A549 (cell line): ENCODE results near the gene ASB7. TPM values are rescaled to one million over a fixed set of nuclear protein-coding genes. Genes with fewer than 3 reads are reported as not detected.

Experiments
- ATAC-seq, 2 experiments: fragments of 200-7000 bp in 1 of 2; fragments of >200 bp in 1 of 2; cut with Nextera tagmentation in 1 of 2; cut with Tn5 transposase in 1 of 2; 3 replicates each; pipeline versions ENCODE4 v1.8.0 to v1.9.1; 2018 to 2020; ENCODE audit warnings: mild to moderate bottlenecking in 1 of 2, moderate library complexity in 1 of 2
- CTCF ChIA-PET: fragments of 300-600 bp; sonication (Branson Sonifier 250); formaldehyde crosslinking; extraction: SDS; loops from one replicate; lab custom pipeline; 2021; ENCODE audit warnings: antibody characterized with exemption, inconsistent platforms; lab: Yijun Ruan, JAX
- POLR2A ChIA-PET: fragments of 350-600 bp; formaldehyde crosslinking; extraction: SDS; loops from one replicate; lab custom pipeline; 2021; ENCODE audit warnings: antibody characterized with exemption, inconsistent platforms; lab: Yijun Ruan, JAX
- DNase-seq, 2 experiments: peaks; one replicate each; pipeline versions ENCODE4 v3.0.0 to v3.0.0-alpha.2; 2011 to 2016; ENCODE audit warnings: low read depth in 1 of 2, low spot score in 1 of 2
- FAIRE-seq: peaks from 2 replicates; lab custom pipeline; 2011; peaks lifted over from hg19 to GRCh38; lab: Jason Lieb, UNC
- H3K27ac ChIP-seq, 2 experiments: fragments of >200 bp; sonication (Bioruptor Twin); formaldehyde crosslinking; 3 replicates each; pipeline ENCODE4 v1.5.1; 2016 to 2017
- H3K4me1 ChIP-seq: fragments of >200 bp; sonication (Bioruptor Twin); formaldehyde crosslinking; 3 replicates; pipeline ENCODE4 v1.6.1; 2016
- H3K4me2 ChIP-seq: fragments of >200 bp; sonication (Bioruptor Twin); formaldehyde crosslinking; 3 replicates; pipeline ENCODE4 v1.6.1; 2016
- H3K4me3 ChIP-seq: fragments of >200 bp; sonication (Bioruptor Twin); formaldehyde crosslinking; 3 replicates; pipeline ENCODE4 v1.5.1; 2016
- H3K9me3 ChIP-seq: fragments of >200 bp; sonication (Bioruptor Twin); formaldehyde crosslinking; 3 replicates; pipeline ENCODE4 v1.6.1; 2016
- ATOH8 ChIP-seq: fragments of 250-450 bp; sonication (Bioruptor Pico); IDR thresholded peaks from 2 replicates; pipeline ENCODE4 v1.5.0; 2020; ENCODE audit warnings: low read depth, mild to moderate bottlenecking, moderate library complexity
- CBX8 ChIP-seq: fragments of 200-600 bp; sonication (generic); IDR thresholded peaks from 2 replicates; pipeline ENCODE4 v1.6.1; 2016
- CEBPB ChIP-seq, 2 experiments: fragments of >200 bp in 1 of 2; sonication (Bioruptor Twin) in 1 of 2; formaldehyde crosslinking in 1 of 2; IDR thresholded peaks; 2 replicates each; pipeline ENCODE4 v1.6.1; 2012 to 2016
- CHD2 ChIP-seq: fragments of 150-350 bp; IDR thresholded peaks from 2 replicates; pipeline ENCODE4 v1.6.1; 2014; ENCODE audit warnings: low read length; ENCODE audit not compliant: partially characterized antibody
- CTCF ChIP-seq: fragments of >200 bp; sonication (Bioruptor Twin); formaldehyde crosslinking; IDR thresholded peaks from 3 replicates; pipeline ENCODE4 v1.5.1; 2016
- EHF ChIP-seq: fragments of 250-450 bp; sonication (Bioruptor Pico); IDR thresholded peaks from 2 replicates; pipeline ENCODE4 v1.5.0; 2020; ENCODE audit warnings: mild to moderate bottlenecking
- ELK1 ChIP-seq: fragments of 150-350 bp; IDR thresholded peaks from 2 replicates; pipeline ENCODE4 v1.6.1; 2014; ENCODE audit warnings: low read depth, mild to moderate bottlenecking, low read length
- ESRRA ChIP-seq: fragments of 150-350 bp; IDR thresholded peaks from 2 replicates; pipeline ENCODE4 v1.6.1; 2014; ENCODE audit warnings: mild to moderate bottlenecking, low read length, borderline replicate concordance
- GATA3 ChIP-seq: IDR thresholded peaks from 2 replicates; pipeline ENCODE4 v1.6.1; 2012; ENCODE audit warnings: borderline replicate concordance
- HOXB13 ChIP-seq: fragments of 250-450 bp; sonication (Bioruptor Pico); IDR thresholded peaks from 2 replicates; pipeline ENCODE4 v1.5.0; 2020; ENCODE audit warnings: low read depth, mild to moderate bottlenecking, moderate library complexity
- JUN ChIP-seq, 2 experiments: fragments of >200 bp; sonication (Bioruptor Twin); formaldehyde crosslinking; IDR thresholded peaks; 2 replicates in 1 of 2; 3 replicates in 1 of 2; pipeline ENCODE4 v1.6.1; 2016 to 2017
- JUNB ChIP-seq: fragments of >200 bp; sonication (Bioruptor Twin); formaldehyde crosslinking; IDR thresholded peaks from 2 replicates; pipeline ENCODE4 v1.6.1; 2016
- MAX ChIP-seq: IDR thresholded peaks from 2 replicates; pipeline ENCODE4 v1.6.1; 2012
- NPAS2 ChIP-seq: fragments of 250-450 bp; sonication (Bioruptor Pico); IDR thresholded peaks from 2 replicates; pipeline ENCODE4 v1.8.0; 2022; ENCODE audit warnings: mild to moderate bottlenecking, moderate library complexity, borderline replicate concordance
- NR3C1 ChIP-seq: fragments of >200 bp; sonication (Bioruptor Twin); formaldehyde crosslinking; IDR thresholded peaks from 3 replicates; pipeline ENCODE4 v1.6.1; 2017
- RAD21 ChIP-seq, 2 experiments: fragments of >200 bp in 1 of 2; sonication (Bioruptor Twin) in 1 of 2; formaldehyde crosslinking in 1 of 2; IDR thresholded peaks in 1 of 2; conservative IDR thresholded peaks in 1 of 2; 2 replicates in 1 of 2; 3 replicates in 1 of 2; pipeline ENCODE4 v1.6.1; 2012 to 2018; ENCODE audit warnings: inconsistent platforms in 1 of 2
- RARB ChIP-seq: fragments of 250-450 bp; sonication (Bioruptor Pico); IDR thresholded peaks from 2 replicates; pipeline ENCODE4 v1.8.0; 2021; ENCODE audit warnings: mild to moderate bottlenecking, moderate library complexity
- SMC3 ChIP-seq: fragments of >200 bp; sonication (Bioruptor Twin); formaldehyde crosslinking; IDR thresholded peaks from 3 replicates; pipeline ENCODE4 v1.6.1; 2018; ENCODE audit warnings: inconsistent platforms
- ZFP36 ChIP-seq: fragments of 450-650 bp; IDR thresholded peaks from 2 replicates; pipeline ENCODE4 v1.6.1; 2014; ENCODE audit warnings: borderline replicate concordance; ENCODE audit not compliant: partially characterized antibody
- ZSCAN20 ChIP-seq: fragments of 250-450 bp; sonication (Bioruptor Pico); IDR thresholded peaks from 2 replicates; pipeline ENCODE4 v1.8.0; 2022; ENCODE audit warnings: mild to moderate bottlenecking, moderate library complexity
- WGBS: methylation state at CpG from one replicate; pipeline ENCODE4 v1.1.6; 2017; ENCODE audit errors: missing lambda C conversion rate; 5-methylcytosine and 5-hydroxymethylcytosine counted together
- polyA plus RNA-seq, 4 experiments: library from polyadenylated mRNA; depleted of rRNA in 3 of 4; stranded (reverse); fragments of >200 nt; fragmentation: RNase III in 1 of 4; extraction: RNeasy Plus Mini Kit Qiagen cat#74134 plus additional on column Dnase treatment in 1 of 4; gene quantifications; 2 replicates in 3 of 4; 3 replicates in 1 of 4; pipeline ENCODE4 v1.2.3, GENCODE V29; 2011 to 2017
- TF ChIP-seq, protein P1 (sequence below): IDR thresholded peaks from 2 replicates; pipeline ENCODE4 v1.6.1; 2012
- TF ChIP-seq, protein P2 (sequence below): fragments of 200-600 bp; sonication (generic); IDR thresholded peaks from 2 replicates; pipeline ENCODE4 v1.6.1; 2016; ENCODE audit warnings: antibody characterized with exemption, mild to moderate bottlenecking, moderate library complexity

Gene ASB7
- polyA plus RNA-seq, 2 of the 4 experiments (the other 2 are of a cell fraction) = 9.2 to 21.6 TPM

DNA sequence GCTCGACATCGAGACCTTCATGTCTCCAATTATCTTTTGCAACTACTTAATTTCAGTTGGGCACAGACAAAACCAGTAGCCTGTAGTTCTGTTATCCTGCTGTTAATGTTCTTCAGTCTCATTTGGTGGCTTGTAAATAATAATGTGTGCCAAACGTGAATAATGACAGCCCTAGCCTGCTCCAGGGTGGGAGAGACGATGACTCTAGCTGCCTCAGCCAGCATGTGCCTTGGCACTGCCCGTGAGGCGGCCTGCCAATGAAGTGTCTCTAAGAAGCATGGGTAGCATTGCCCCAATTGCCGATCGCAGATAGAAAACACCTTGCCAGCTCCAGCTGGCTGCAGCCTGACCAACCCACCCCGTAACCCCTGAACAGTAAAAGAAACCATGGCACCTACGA, 58.8 kb downstream of the ASB7 start:
- no peak for FAIRE-seq
- TF ChIP-seq, protein P1, sequence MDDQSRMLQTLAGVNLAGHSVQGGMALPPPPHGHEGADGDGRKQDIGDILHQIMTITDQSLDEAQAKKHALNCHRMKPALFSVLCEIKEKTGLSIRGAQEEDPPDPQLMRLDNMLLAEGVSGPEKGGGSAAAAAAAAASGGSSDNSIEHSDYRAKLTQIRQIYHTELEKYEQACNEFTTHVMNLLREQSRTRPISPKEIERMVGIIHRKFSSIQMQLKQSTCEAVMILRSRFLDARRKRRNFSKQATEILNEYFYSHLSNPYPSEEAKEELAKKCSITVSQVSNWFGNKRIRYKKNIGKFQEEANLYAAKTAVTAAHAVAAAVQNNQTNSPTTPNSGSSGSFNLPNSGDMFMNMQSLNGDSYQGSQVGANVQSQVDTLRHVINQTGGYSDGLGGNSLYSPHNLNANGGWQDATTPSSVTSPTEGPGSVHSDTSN = no peak
- CTCF ChIA-PET = interaction anchor here (0.6 to 5.9 kb wide), 4 partner anchors 11 to 212 kb away, joined by 4 to 37 read pairs (median 7); no protein-coding TSS in a partner anchor
- H3K4me1 ChIP-seq = no peaks in the 10 kb centered on the region
- WGBS = 79% methylated on average over 10 of the region's 10 CpGs
- H3K4me3 ChIP-seq = no peak overlapping the region
- POLR2A ChIA-PET = no interaction called here
- no peak for ATAC-seq
- no peak overlapping the region for H3K27ac ChIP-seq
- H3K9me3 ChIP-seq = no peaks in the 10 kb centered on the region
- DNase-seq = no peak
- H3K4me2 ChIP-seq = no peak overlapping the region

- DNase-seq (peak; percentile 48 to 87), FAIRE-seq (no peak), ATAC-seq (peak; percentile 93 to 96)
- 57% methylated on average over 13 of the region's 13 CpGs for WGBS
- Histone ChIP-seq H3K4me2 (no peak overlapping the region; the same call in 2 of the 3 replicates), H3K9me3 (no peaks in the 10 kb centered on the region), H3K4me3 (no peak overlapping the region), H3K4me1 (no peaks in the 10 kb centered on the region), H3K27ac (no peak overlapping the region)
- CTCF ChIA-PET = interaction anchor here (0.7 to 2.1 kb wide), 11 partner anchors 9 to 345 kb away, joined by 3 to 8 read pairs (median 5); no protein-coding TSS in a partner anchor
- POLR2A ChIA-PET = no interaction called here
- peak; percentile 4 for TF ChIP-seq ZFP36
- peak; percentile 22 to 52; a peak in 4 of 5 replicates for TF ChIP-seq RAD21 (conservative IDR thresholded peaks at IDR 0.05 in 1 of 2, IDR thresholded peaks at IDR 0.05 in 1 of 2)
- 0 out of 3 replicates have a peak, but pooled peaks have one; percentile 16 for TF ChIP-seq CTCF
- TF ChIP-seq JUN (IDR thresholded peaks at IDR 0.05) = no peak
- TF ChIP-seq NR3C1 = no peak
- no peak for TF ChIP-seq ATOH8 (CRISPR knock-in tag)
- no peak for TF ChIP-seq NPAS2 (CRISPR knock-in tag)
- TF ChIP-seq GATA3 = no peak
- TF ChIP-seq EHF (CRISPR knock-in tag) = no peak
- TF ChIP-seq, protein P2, sequence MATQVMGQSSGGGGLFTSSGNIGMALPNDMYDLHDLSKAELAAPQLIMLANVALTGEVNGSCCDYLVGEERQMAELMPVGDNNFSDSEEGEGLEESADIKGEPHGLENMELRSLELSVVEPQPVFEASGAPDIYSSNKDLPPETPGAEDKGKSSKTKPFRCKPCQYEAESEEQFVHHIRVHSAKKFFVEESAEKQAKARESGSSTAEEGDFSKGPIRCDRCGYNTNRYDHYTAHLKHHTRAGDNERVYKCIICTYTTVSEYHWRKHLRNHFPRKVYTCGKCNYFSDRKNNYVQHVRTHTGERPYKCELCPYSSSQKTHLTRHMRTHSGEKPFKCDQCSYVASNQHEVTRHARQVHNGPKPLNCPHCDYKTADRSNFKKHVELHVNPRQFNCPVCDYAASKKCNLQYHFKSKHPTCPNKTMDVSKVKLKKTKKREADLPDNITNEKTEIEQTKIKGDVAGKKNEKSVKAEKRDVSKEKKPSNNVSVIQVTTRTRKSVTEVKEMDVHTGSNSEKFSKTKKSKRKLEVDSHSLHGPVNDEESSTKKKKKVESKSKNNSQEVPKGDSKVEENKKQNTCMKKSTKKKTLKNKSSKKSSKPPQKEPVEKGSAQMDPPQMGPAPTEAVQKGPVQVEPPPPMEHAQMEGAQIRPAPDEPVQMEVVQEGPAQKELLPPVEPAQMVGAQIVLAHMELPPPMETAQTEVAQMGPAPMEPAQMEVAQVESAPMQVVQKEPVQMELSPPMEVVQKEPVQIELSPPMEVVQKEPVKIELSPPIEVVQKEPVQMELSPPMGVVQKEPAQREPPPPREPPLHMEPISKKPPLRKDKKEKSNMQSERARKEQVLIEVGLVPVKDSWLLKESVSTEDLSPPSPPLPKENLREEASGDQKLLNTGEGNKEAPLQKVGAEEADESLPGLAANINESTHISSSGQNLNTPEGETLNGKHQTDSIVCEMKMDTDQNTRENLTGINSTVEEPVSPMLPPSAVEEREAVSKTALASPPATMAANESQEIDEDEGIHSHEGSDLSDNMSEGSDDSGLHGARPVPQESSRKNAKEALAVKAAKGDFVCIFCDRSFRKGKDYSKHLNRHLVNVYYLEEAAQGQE = no peak
- TF ChIP-seq RARB (CRISPR knock-in tag) = no peak
- peak; percentile 13 for TF ChIP-seq CHD2
- TF ChIP-seq ESRRA = no peak
- no peak for TF ChIP-seq HOXB13 (CRISPR knock-in tag)
- no peak for TF ChIP-seq ZSCAN20 (CRISPR knock-in tag)
- no peak for TF ChIP-seq CEBPB (IDR thresholded peaks at IDR 0.05)
- TF ChIP-seq CBX8 = no peak
- TF ChIP-seq ELK1 = no peak
- no peak for TF ChIP-seq JUNB
- no peak for TF ChIP-seq MAX
- peak; percentile 38; the same call in 1 of the 3 replicates for TF ChIP-seq SMC3
Measured at GRCh38 chr15:100663086-100663914, 60.9 kb downstream of the ASB7 start.
